ENCODE results near the gene PDIK1L. TPM values are rescaled to one million over a fixed set of nuclear protein-coding genes. Genes with fewer than 3 reads are reported as not detected.

PDIK1L gene
- polyA plus RNA-seq, 3 donors, result 1.2 to 2.5 (median 2.3) TPM

DNA sequence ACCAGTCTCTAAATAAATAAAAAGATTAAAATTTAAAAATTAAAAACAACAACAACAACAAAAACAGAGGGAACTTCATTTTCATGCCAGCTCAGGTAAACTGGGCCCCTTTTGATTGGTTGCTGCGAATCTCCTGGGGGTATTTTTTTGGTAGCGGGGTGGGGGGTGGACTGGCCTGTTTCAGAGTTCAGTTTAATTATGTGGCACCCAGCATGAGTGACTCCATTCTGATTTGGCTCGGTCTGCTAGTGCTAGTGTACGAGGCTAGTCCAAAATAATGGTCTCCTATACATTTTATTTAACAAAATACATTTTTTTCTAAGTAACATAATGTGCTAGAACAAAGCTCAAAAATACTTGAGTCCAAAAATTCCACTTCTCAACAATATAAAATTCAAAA lies 18.2 kb downstream of the PDIK1L start:
- Histone ChIP-seq H2AFZ (ENCODE audit: insufficient read depth, low read depth, low read length, poor library complexity, severe bottlenecking) (no peak overlapping the region), H3K4me3 (replicated peaks in 1 of 3; ENCODE audit: low read depth in 2 of 3, low read length in 3 of 3) (no peak overlapping the region), H3K27ac (ENCODE audit: low read depth in 1 of 2, low read length in 2 of 2) (no peak overlapping the region), H3K9me3 (replicated peaks in 1 of 2; ENCODE audit: control insufficient read depth in 1 of 2, insufficient read depth in 1 of 2, low read length in 2 of 2) (no peaks in the 10 kb centered on the region), H4K20me1 (ENCODE audit: insufficient read depth, low read length) (no peaks in the 10 kb centered on the region), H3K4me1 (ENCODE audit: control insufficient read depth in 1 of 2, insufficient read depth in 2 of 2, low read length in 2 of 2) (peaks cover 35 to 41% of the 10 kb centered on the region in 2 donors), H3K36me3 (replicated peaks in 1 of 2; ENCODE audit: control insufficient read depth in 1 of 2, insufficient read depth in 2 of 2, low read length in 2 of 2) (no peaks in the 10 kb centered on the region), H3K9ac (ENCODE audit: insufficient read depth, low read length, poor library complexity, severe bottlenecking) (no peak overlapping the region), H3K4me2 (replicated peaks; ENCODE audit: extremely low read depth, low read length, poor library complexity, severe bottlenecking) (no peak overlapping the region), H3K79me2 (ENCODE audit: insufficient read depth, low read length) (peaks cover 9% of the 10 kb centered on the region), H3K27me3 (ENCODE audit: control insufficient read depth in 2 of 2, insufficient read depth in 2 of 2, low read length in 2 of 2) (no peaks in the 10 kb centered on the region)
- no peak for DNase-seq
- no peaks in the 10 kb centered on the region for H3K36me3 Mint-ChIP-seq
- no peak for TF ChIP-seq CTCF (IDR thresholded peaks at IDR 0.05)
- H3K27me3 Mint-ChIP-seq (ENCODE audit: low read depth in 3 of 3), result peaks cover 0 to 2% (median 1%) of the 10 kb centered on the region in 3 donors
- intact Hi-C loops (cut with micrococcal nuclease), result no loop called here
- peaks cover 0 to 1% (median 0%) of the 10 kb centered on the region in 7 donors for H3K9me3 Mint-ChIP-seq
- WGBS (ENCODE audit: insufficient coverage), result 100% methylated on average over 1 of the region's 4 CpGs
- H3K4me1 Mint-ChIP-seq, result peaks cover 38% of the 10 kb centered on the region
- no peak overlapping the region for H3K4me3 Mint-ChIP-seq
- H3K27ac Mint-ChIP-seq, result no peak overlapping the region

DNA sequence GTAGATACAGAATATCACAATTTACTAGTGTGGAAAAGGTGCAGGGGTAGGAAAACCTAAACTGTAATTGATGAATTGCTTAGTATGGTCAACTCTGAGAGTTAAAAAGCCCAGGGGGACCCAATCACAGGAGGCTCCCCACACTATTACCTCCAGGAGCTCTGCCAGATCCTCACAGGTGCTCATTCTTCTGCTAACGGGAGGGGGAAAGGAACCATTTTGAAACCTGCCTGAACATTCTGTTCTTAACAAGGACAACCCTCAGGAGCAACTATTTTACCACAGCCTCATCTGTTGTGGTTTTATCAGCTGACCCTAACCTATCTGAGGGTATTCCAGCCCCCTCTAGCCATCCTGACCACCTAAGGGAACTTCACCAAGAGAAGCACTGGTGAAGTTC lies 19.1 kb downstream of the PDIK1L start:
- Histone ChIP-seq H3K4me3 (replicated peaks in 1 of 3; ENCODE audit: low read depth in 2 of 3, low read length in 3 of 3) (no peak overlapping the region), H3K9me3 (replicated peaks in 1 of 2; ENCODE audit: control insufficient read depth in 1 of 2, insufficient read depth in 1 of 2, low read length in 2 of 2) (no peaks in the 10 kb centered on the region), H3K4me2 (replicated peaks; ENCODE audit: extremely low read depth, low read length, poor library complexity, severe bottlenecking) (no peak overlapping the region), H3K4me1 (ENCODE audit: control insufficient read depth in 1 of 2, insufficient read depth in 2 of 2, low read length in 2 of 2) (peaks cover 30 to 32% of the 10 kb centered on the region in 2 donors), H2AFZ (ENCODE audit: insufficient read depth, low read depth, low read length, poor library complexity, severe bottlenecking) (no peak overlapping the region), H3K27me3 (ENCODE audit: control insufficient read depth in 2 of 2, insufficient read depth in 2 of 2, low read length in 2 of 2) (no peaks in the 10 kb centered on the region), H3K79me2 (ENCODE audit: insufficient read depth, low read length) (no peaks in the 10 kb centered on the region), H3K27ac (ENCODE audit: low read depth in 1 of 2, low read length in 2 of 2) (no peak overlapping the region), H3K36me3 (replicated peaks in 1 of 2; ENCODE audit: control insufficient read depth in 1 of 2, insufficient read depth in 2 of 2, low read length in 2 of 2) (no peaks in the 10 kb centered on the region), H3K9ac (ENCODE audit: insufficient read depth, low read length, poor library complexity, severe bottlenecking) (no peak overlapping the region), H4K20me1 (ENCODE audit: insufficient read depth, low read length) (no peaks in the 10 kb centered on the region)
- H3K9me3 Mint-ChIP-seq, result peaks cover 0 to 2% (median 0%) of the 10 kb centered on the region in 7 donors
- DNase-seq, result no peak
- no peak overlapping the region for H3K4me3 Mint-ChIP-seq
- H3K36me3 Mint-ChIP-seq, result no peaks in the 10 kb centered on the region
- peaks cover 0 to 2% (median 1%) of the 10 kb centered on the region in 3 donors for H3K27me3 Mint-ChIP-seq (ENCODE audit: low read depth in 3 of 3)
- intact Hi-C loops (cut with micrococcal nuclease), result no loop called here
- H3K4me1 Mint-ChIP-seq, result peaks cover 31% of the 10 kb centered on the region
- H3K27ac Mint-ChIP-seq, result no peak overlapping the region
- TF ChIP-seq CTCF (IDR thresholded peaks at IDR 0.05), result no peak
- WGBS (ENCODE audit: insufficient coverage), result no CpG with 5 or more reads among the region's 1 CpG

Data from CD14-positive monocyte (primary cell).